Measurements from ENCODE around the gene KMO.

DNA sequence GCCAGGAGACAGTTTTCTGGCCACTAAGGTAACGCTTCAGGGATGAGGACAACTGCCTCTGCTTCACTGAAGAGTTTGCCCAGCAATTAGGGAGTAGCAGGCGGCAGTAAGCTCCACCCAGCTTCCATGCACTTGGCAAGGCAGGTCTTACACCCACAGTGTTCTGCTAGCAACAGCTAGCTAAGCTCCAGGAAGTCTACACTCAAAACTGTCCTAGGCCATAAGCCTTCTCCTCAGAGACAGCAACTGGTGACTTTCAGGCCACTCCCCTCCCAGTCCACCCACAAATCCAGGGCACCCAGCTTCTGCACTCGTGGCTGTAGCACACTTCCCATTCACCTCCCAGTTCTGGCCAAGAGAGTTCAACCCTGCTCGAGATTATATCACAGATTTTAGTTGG is 47.3 kb downstream of the KMO start:
- TF ChIP-seq EZH2phosphoT487 (IDR thresholded peaks at IDR 0.05; ENCODE audit: insufficient read depth, low read depth) (no peak), EZH2 (IDR thresholded peaks at IDR 0.05; ENCODE audit: insufficient read depth, poor library complexity, severe bottlenecking) (no peak)
